ENCODE data around the gene ABR.
"Not testable (repeated sequence)": the region's sequence is repeated elsewhere in the genome, so short reads cannot be mapped to it uniquely, and the experiment has no call there.

The ABR gene

DNA sequence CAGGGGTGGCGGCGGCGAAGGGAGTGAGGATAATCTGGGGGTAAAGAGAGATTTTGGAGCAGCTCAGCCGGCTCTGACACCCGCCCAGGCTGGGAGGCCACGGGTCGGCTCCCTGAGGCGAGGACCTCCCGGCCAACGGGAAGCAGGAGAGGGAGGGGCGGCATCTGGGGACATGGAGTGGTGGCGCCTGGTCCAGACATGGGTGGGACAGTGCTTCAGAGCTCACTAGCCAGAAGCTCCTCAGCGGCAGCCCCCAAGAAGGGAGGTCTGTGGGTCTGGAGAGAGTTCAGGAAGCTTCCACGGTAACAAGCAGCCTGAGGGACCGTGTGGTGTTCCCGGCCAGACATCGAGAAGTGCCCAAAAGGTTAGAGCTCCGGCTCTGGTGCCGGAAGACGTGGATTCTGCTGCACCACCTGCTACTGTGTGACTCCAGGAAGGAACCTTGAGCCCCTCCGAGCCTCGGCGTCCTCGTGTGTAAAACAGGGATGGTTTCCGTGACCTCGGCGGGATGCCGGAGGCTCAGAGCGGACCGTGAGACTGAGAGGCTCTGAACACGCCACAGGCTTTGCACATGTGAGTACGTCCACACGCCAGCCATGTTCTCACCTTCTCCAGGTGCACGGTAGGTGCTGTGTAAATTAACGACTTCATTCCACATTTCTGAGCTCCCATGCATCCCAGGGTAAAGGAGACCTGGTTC, 126.0 kb downstream of the ABR start:
- Histone ChIP-seq H3K27ac (no peak overlapping the region), H3K79me2 (peaks cover 2% of the 10 kb centered on the region), H3K4me1 (no peaks in the 10 kb centered on the region), H2AFZ (no peak overlapping the region), H3K9me3 (ENCODE audit: control insufficient read depth, low read length) (no peaks in the 10 kb centered on the region), H3K27me3 (ENCODE audit: control insufficient read depth, insufficient read depth, low read length) (no peaks in the 10 kb centered on the region), H3K4me3 (ENCODE audit: low read depth, low read length) (no peak overlapping the region), H3K36me3 (ENCODE audit: control insufficient read depth, insufficient read depth, low read length) (no peaks in the 10 kb centered on the region), H3K4me2 (ENCODE audit: low read length) (no peak overlapping the region), H3K9ac (no peak overlapping the region)
- no peak for TF ChIP-seq CTCF (IDR thresholded peaks at IDR 0.05)

GRCh38 chr17:1050996-1051925, 128.5 kb downstream of the ABR start:
- Histone ChIP-seq H3K79me2 (peaks cover 4% of the 10 kb centered on the region), H3K27ac (no peak overlapping the region), H3K27me3 (ENCODE audit: control insufficient read depth, insufficient read depth, low read length) (no peaks in the 10 kb centered on the region), H3K4me2 (ENCODE audit: low read length) (no peak overlapping the region), H3K9ac (no peak overlapping the region), H2AFZ (no peak overlapping the region), H3K9me3 (ENCODE audit: control insufficient read depth, low read length) (no peaks in the 10 kb centered on the region), H3K4me1 (no peaks in the 10 kb centered on the region), H3K36me3 (ENCODE audit: control insufficient read depth, insufficient read depth, low read length) (no peaks in the 10 kb centered on the region), H3K4me3 (ENCODE audit: low read depth, low read length) (no peak overlapping the region)
- TF ChIP-seq CTCF (IDR thresholded peaks at IDR 0.05): no peak

DNA sequence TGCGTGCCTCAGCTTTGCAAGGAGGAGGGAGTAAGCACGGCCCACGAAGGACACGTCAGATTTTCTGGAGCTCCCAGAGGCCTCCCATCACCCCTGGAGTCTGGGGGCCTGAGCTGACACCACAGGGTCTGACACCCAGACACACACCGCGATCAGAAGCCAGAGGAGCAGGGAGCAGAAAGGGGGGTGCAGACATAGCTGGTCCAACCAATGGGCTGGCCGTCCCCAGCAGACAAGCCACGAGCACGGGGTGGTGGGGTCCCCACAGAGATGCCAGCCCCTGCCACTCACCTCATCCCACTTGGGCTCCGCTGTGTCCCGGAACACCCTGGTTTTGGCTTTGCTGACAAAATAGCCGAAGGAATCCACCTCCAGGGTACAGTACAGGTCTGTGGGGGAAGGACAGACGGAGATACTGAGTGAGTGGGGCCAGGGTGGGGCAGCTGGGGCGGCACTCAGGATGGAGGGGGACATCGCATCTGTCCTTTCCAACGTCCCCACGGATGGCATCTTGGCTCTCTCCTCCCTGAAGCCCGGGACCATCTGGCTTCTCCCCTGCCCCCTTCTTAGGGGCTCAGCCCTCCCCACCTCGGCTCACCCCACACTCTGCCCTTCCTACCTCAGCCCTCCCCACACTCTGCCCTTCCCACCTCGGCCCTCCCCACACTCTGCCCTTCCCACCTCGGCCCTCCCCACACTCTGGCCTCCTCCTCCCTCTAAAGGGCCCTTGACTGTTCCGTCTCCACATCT, 129.4 kb downstream of the ABR start:
- H3K9ac ChIP-seq: no peak overlapping the region
- no peak overlapping the region for H2AFZ ChIP-seq
- no peak overlapping the region for H3K27ac ChIP-seq
- peaks cover 4% of the 10 kb centered on the region for H3K79me2 ChIP-seq
- no peak overlapping the region for H3K4me3 ChIP-seq (ENCODE audit: low read depth, low read length)
- no peak overlapping the region for H3K4me2 ChIP-seq (ENCODE audit: low read length)
- H3K27me3 ChIP-seq (ENCODE audit: control insufficient read depth, insufficient read depth, low read length): no peaks in the 10 kb centered on the region
- no peaks in the 10 kb centered on the region for H3K36me3 ChIP-seq (ENCODE audit: control insufficient read depth, insufficient read depth, low read length)
- no peaks in the 10 kb centered on the region for H3K9me3 ChIP-seq (ENCODE audit: control insufficient read depth, low read length)
- TF ChIP-seq CTCF (IDR thresholded peaks at IDR 0.05): no peak
- no peaks in the 10 kb centered on the region for H3K4me1 ChIP-seq

DNA sequence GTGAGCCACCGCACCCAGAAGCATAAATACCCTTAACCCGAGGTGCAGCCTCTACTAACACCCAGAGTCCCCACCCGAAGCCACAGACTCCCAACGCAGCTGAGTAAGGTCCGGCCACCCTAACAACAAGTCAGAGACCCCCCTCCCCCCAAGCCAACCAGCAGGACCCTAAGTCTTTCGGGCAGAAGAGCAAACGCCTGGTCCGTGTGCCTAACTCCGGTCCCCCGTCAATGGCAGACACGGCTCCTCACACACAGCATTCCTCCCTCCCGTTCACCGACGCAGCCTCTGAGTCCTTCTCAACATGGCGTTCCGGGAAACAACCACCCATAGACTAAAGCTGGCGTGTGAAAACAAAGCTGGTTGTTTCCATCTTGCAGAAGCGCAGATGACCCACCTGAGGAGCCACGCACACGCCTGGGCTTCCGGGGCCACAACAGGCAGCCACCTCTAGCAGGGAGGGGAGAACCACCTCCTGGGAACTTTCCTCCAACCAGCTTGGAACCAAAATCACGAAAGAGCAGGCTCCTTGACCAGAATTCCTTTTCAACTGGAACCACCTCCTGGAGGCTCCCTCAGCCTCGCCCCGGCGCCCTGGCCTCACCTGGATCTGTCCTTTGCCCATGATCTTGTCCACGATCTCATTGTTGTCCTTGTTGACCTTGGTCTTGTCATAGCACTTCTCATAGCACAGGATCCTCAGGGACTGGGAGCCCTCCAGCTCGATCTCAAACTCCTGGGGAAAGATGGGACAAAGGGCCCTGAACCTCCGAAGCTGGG, 130.1 kb downstream of the ABR start:
- H3K36me3 ChIP-seq (ENCODE audit: control insufficient read depth, insufficient read depth, low read length): no peaks in the 10 kb centered on the region
- no peak overlapping the region for H3K27ac ChIP-seq
- no peak for TF ChIP-seq CTCF (IDR thresholded peaks at IDR 0.05)
- H3K9me3 ChIP-seq (ENCODE audit: control insufficient read depth, low read length): no peaks in the 10 kb centered on the region
- H3K4me3 ChIP-seq (ENCODE audit: low read depth, low read length): no peak overlapping the region
- H3K79me2 ChIP-seq: peaks cover 4% of the 10 kb centered on the region
- H3K9ac ChIP-seq: no peak overlapping the region
- H3K27me3 ChIP-seq (ENCODE audit: control insufficient read depth, insufficient read depth, low read length): no peaks in the 10 kb centered on the region
- H2AFZ ChIP-seq: no peak overlapping the region
- no peaks in the 10 kb centered on the region for H3K4me1 ChIP-seq
- no peak overlapping the region for H3K4me2 ChIP-seq (ENCODE audit: low read length)

DNA sequence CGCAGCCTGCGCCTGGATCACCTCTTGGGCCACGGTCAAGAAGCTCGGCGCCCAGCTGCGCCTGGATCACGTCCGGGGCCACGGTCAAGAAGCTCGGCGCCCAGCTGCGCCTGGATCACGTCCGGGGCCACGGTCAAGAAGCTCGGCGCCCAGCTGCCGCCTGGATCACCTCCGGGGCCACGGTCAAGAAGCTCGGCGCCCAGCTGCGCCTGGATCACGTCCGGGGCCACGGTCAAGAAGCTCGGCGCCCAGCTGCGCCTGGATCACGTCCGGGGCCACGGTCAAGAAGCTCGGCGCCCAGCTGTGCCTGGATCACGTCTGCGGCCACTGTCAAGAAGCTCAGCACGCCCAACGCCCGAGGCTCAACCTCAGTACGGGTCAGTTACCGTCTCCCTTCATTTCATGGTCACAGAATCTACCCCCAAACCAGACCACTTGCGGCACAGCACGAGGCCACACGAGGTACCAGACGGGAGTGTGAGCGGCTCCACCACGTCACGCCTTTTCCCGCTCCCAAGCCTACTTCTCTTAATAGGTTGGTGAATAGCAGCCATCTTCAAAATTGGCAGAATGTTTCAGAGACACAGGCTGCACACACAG, 131.2 kb downstream of the ABR start:
- H3K27me3 ChIP-seq (ENCODE audit: control insufficient read depth, insufficient read depth, low read length); H2AFZ ChIP-seq; H3K36me3 ChIP-seq (ENCODE audit: control insufficient read depth, insufficient read depth, low read length); H3K4me3 ChIP-seq (ENCODE audit: low read depth, low read length); H3K4me2 ChIP-seq (ENCODE audit: low read length); H3K79me2 ChIP-seq; H3K4me1 ChIP-seq; H3K9me3 ChIP-seq (ENCODE audit: control insufficient read depth, low read length); H3K27ac ChIP-seq; H3K9ac ChIP-seq: not testable (repeated sequence)

Measured in parathyroid adenoma (tissue), 2 donors.